Jurkat, Clone E6-1 (cell line): Measurements from ENCODE around the gene ELK4.
A peak's percentile ranks its signal among the peaks of the same experiment; 100 is the strongest.
"Not testable (repeated sequence)": the region's sequence is repeated elsewhere in the genome, so short reads cannot be mapped to it uniquely, and the experiment has no call there.

Experiments
- DNase-seq: peaks from one replicate; pipeline ENCODE4 v3.0.0-alpha.2; 2011; ENCODE audit warnings: low read depth, low spot score
- H3K4me3 ChIP-seq: 2 replicates; pipeline ENCODE4 v1.5.1; 2011; ENCODE audit warnings: mild to moderate bottlenecking, low read length, control low read depth, moderate library complexity

The ELK4 gene

DNA sequence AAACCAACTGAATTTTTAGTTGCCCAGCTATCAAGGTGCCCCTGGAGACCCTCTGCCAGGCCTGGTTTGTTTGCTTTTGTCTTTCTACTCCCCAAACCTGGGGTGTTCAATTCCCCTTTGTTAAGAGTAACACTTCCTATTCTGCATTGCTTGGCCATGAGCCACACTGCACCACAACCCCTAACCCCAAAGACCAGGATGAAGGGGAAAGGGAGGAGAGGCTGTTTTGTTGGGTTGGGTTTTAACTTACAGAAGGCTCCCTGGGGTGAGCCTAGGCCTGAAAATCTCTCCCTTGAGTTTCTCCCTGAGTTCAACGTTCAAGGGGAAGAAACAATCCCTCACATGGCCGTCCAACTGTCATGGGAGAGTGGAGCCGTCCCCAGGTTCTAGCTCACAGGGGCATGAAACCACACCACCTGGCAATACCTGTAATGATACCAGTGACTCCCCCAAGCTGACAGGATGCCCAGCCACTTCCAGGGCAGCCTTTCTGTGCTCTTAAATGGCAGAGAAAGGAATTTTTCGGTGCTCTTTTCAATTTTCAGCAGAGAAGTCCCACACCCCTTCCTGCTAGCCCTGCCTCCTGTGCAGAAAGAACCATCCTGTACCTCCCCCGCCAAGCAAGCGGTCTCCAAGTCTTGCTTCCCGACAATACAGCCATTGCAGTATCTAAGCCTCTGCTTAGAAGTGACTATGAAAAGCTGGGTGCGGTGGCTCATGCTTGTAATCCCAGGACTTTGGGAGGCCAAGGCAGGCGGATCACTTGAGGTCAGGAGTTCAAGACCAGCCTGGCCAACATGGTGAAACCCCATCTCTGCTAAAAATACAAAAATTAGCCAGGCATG is 33.6 kb upstream of the ELK4 start:
- H3K4me3 ChIP-seq, result no peak overlapping the region
- DNase-seq, result peak; percentile 43

DNA sequence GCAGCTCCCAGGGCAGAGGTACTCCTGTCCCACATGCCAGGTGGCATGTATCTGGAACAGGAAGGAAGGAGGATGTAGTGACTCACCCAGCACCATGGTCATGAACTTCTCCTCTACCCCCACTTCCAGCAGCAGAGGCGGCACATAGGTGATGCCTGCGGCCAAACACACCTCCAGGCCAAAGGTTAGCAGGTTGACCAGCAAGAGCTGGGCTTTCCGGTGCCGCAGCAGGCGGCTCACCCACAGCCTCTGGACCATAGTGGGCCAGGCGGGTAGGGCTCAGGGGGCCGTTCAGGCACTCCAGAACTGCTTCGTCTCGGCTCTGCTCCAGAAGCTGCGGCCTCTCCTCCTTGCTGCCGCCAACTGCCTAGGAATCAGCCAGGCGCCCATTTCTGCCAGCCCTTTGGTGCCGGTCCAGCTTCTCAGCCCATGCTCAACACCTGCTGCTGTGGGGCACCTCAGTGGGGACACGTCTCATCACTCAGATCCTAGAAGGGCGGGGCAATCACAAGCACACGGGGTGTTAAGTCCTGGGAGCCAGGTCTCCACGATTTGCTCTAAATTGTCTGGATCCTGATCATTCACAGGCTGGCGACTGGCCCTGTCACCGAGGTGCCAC is 32.7 kb upstream of the ELK4 start:
- H3K4me3 ChIP-seq, result no peak overlapping the region
- DNase-seq, result no peak

DNA sequence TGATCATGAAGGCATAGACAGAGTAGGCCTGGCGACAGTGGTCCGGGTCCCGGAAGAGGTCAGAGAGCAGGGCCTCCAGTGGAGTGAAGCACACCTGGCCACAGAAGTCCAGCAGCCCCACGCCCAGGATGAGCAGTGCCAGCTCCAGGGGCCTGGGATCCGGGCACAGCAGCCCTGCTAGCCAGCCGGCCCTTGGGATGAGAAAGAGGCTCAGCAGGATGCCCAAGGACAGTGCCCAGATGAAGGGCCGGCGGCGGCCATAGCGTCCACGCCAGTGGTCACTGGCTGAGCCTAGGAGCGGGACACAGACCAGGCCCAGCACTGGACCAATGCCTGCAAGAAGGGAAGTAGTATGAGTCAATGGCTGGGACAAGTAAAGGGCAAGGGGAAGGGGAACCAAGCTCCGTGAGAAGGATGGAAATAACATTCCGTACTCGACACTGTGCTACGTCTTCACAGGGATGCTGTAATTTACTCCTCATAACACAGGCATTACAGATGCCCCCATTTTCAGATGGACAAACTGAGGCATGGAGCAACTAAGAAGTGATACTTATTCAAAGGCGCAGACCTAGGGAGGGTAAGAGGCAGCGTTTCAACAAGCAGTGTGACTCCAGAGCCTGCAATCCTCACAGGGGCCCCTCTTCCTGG is 31.6 kb upstream of the ELK4 start:
- H3K4me3 ChIP-seq, result no peak overlapping the region
- no peak for DNase-seq

DNA sequence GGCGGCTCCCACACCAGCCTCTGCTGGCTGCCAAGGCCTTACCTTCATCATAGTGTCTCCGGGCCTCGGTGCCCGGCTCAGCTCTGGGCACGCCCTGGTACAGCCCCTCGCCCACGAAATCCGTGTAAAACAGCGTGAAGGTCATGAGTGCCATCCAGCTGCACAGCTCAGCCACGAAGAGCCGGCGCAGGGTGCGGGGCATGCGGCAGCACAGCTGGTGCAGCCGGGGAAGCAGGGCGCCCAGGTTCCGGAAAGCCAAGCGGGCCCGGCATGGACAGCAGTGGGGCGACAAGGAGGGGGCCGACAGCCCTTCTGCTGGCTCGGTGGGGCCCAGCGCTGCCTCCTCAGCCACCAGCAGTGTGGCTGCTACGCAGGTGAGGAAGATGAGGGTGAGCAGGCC is 31.0 kb upstream of the ELK4 start:
- no peak for DNase-seq
- no peak overlapping the region for H3K4me3 ChIP-seq

DNA sequence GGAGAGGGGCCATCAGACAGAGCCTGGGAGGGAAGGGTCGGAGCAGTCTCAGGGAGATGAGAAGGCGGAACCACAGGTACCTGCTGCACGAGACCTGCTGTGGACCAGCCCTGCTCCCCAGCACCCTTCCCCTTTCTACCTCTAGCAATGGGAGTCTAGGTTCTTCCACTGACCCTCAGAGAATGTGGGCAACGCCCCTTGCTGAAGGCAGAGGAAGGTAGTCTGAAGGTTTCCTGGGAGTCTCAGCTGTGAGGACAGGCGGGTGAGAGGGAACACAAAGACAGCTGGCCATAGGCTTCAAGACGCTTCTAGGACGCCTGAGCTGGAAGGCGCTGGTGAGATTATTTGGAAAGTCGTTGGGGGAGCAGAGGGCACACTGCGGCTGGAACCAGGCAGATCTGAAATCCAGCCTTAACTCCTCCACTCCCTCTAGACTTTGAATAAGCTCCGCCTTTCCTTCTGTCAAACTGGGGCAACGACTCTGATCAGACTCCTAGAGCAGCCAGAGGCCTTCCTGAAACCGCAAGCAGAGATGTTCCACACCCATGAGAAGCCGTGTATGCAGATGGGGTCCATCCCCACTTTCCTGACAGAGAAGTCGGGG is 30.4 kb upstream of the ELK4 start:
- H3K4me3 ChIP-seq, result no peak overlapping the region
- no peak for DNase-seq

DNA sequence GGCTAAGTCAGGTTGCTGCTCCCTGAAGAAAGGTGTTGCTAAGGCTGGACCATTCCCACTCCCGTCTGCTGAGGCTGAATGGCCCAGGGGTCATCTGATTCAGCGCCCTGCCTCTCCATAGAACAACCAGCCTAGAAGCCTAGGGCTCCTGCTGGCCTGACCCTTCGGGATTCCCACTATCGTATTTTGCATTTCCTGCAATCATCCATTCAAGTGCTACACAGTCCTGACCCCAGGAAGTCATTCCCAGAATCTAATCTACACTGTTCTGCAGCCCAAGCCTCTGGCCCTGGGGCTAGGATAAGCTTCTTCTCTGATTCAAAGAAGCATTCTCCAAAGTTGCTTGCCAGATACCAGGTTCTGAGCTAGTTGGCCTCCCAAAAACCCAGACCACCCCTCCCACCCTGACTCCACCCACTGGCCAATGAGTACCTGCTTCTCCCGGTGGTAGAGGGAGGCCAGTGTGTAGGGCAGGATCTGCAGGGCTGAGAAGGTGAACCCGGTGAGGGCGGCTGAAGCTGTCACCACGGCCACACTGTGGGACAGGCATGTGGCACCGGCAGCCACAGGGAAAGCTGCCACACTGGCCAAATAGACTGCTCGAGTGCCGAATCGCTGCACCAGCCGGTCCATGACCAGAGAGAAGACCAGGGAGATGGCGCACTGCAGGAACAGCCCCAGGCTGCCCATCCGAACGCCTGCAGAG is 29.8 kb upstream of the ELK4 start:
- DNase-seq, result no peak
- H3K4me3 ChIP-seq, result no peak overlapping the region

DNA sequence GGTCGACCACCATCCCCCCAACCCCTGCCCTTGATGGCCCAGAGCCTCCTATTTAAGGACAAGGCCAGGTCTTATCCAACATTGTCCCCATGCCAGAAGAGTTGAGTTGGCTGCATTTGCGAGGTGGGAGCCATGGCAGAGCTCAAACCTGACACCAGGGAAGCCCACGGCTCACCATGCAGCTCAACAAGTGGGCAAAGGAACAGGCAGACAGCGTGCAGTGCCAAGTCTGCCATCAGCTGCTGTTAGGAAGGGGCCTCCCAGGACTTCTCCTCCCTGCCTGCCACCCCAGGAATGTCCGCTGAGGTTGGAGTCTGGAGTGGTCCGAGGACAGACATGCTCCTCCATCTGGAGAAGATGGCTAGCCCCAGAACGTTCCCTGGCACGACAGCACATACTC is 28.6 kb upstream of the ELK4 start:
- DNase-seq, result no peak

DNA sequence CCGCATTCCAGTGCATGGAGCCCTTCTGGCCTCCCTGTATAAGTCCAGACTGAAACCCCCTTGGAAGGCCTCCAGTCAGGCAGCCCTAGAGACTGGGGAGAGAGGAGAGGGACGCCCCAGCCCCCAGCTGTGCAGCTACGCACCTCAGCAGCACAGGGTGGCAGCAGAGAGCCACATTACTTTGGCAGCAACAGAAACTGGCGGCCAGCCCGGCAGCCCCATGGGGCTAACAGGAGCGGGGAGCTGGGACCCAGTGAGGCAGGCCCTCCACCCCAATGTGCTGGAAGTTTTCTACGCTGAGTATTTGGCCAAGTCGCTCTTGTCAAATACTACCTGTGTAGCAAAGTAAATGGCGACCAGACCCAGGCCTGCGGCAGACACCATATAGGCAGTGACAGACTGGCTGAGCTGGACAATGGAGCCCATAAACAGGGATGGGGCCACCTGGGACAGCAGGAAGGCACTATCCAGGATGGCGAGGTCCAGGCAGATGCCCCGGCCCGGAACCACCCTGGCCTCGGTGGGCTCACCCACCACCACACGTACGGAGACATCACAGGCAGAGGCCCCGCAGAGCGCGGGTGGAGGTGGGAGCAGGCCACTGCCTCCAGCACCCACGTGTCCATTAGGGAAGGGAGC is 27.3 kb upstream of the ELK4 start:
- DNase-seq, result peak; percentile 32
- H3K4me3 ChIP-seq, result no peak overlapping the region

More for the DNA sequence above, 28.6 kb upstream of the ELK4 start:
- H3K4me3 ChIP-seq, result no peak overlapping the region

DNA sequence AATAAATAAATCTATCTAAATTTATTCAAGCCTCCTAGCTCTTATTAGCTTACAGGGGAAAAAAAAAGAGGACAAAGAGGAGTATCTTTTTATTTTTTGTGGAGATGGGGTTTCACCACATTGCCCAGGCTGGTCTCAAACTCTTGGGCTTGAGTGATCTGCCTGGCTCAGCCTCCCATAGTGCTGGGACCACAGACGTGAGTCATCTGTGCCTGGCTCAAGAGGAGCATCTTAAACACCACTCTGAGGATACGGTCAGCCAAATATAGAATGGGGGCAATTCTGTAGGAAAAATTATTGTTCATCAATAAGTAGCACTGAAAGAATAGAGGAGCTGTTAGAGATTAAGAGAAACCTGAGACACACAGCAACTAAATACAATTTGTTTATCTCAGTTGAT is 24.4 kb upstream of the ELK4 start:
- no peak for DNase-seq
- no peak overlapping the region for H3K4me3 ChIP-seq

DNA sequence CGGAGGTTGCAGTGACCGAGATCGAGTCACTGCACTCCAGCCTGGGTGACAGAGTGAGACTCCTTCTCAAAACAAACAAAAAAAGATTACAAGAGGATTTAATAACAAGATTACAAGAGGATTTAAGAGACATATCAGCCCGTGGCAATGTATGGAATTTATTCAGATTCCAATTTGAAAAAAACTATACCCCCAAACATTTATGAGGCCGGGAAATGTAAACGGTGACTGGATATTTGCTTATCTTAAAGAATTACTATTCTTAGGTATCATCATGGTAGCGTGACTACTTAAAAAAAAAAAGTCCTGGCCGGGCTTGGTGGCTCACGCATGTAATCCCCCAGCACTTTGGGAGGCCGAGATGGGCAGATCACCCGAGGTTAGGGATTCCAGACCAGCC is 21.2 kb upstream of the ELK4 start:
- H3K4me3 ChIP-seq, result no peak overlapping the region

DNA sequence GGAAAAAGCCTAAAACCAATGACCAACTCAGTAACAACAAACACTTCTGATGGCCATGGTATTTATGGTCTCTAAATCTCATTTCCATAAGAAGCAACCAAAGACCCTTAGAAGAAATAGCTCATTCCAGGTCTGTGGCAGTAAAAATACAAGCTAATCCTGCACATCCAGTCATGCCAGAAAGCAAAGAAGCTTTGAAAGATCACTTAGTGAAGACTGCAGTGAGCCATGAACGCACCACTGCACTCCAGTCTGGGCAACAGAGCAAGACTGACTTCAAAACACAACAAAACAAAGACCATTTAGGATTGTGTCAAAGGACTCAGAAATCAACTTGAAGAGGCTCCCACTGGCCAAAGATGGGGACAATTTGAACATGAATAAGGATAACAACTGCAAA is 18.4 kb upstream of the ELK4 start:
- no peak for DNase-seq
- H3K4me3 ChIP-seq, result no peak overlapping the region

More for the DNA sequence above, 21.2 kb upstream of the ELK4 start:
- DNase-seq, result no peak

DNA sequence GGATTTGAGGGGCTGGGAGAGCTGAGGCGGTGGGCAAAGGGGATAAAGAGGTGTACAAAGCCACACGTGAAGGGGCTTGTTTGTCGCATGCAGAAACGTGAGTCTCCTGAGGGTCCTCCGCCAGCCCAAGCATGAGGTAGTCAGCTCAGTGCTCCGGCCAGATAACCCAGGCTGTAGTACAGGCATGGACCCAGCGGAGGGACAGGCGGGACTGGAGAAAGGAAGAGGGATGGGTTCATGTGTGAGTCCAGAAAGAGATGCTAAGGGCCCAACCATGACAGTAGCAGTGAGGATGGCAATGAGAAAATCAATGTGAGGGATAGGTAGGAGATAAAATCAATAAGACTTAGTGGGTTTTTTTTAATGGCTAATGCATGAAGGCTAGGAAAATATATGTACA is 13.7 kb upstream of the ELK4 start:
- no peak for DNase-seq
- H3K4me3 ChIP-seq, result no peak overlapping the region

DNA sequence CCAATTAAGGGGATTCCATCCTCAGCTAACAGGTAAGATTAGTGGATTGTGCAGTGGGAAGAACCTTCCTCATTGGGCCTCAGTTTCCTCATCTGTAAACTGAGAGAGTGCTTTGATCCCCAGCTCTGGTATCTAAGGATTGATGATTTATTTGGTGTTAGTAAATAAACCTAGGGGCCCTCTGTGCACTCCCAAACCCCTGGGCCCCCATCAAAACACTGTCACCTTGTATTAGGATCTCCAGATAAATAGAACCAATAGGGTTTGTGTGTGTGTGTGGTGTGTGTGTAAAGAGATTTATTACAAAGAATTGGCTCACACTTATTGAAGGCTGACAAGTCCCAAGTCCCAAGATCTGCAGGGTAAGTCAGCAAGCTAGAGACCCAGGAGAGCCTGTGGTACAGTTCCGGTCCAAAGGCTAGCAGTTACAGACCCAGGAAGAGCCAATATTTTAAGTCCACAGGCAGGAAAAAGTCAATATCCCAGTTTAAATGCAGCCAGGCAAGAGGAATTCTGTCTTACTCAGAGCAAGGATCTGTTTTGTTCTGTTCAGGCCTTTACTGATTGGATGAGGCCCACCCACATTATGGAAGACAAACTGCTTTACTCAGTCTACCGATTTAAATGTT is 11.0 kb upstream of the ELK4 start:
- no peak for DNase-seq
- H3K4me3 ChIP-seq, result no peak overlapping the region

DNA sequence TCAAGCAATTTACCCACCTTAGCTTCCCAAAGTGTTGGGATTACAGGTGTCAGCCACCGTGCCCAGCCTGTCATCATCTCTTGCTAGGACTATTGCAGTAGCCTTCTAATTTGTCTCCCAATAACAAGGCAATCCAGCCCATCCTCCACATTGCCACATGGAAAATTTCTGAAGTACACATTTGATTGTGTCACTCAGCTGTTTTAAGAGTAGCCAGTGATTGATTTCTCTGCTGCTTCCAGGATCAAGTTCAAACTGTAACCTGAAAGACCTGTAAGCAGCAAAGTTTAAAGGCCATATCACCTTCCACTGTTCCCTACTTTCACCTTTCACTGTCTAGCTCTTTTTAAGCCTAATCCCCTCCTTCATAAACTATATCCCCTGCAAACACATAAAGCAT is 7.8 kb upstream of the ELK4 start:
- H3K4me3 ChIP-seq, result no peak overlapping the region
- no peak for DNase-seq

DNA sequence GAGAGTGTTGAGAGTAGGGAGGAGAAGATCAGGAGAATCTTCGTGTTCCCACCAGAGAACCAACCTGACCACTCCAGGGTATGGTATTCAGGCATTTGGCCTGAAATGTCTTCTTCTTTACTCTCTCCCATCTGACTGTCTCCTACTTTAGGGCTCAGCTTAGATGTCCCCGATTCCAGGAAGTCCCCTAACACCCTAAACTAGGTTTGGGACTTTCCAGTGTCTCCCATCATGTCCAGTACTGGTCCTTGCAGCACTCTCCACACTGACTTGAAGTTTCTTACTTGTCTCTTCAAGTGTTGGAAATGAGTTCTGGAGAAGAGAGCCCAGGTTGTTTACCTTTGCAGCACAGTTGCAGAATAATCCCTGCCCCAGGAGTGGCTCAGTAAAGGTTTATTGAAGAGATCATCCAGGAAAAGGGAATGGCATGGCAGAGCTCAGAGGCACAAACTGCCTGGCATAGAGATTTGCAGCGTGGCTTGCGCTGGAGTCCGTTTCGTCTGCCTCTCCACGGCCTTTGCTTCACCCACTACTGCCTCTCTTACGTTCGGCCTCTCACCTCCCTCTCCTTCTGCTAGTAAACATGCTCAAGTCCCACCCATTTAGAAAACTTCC is 6.2 kb upstream of the ELK4 start:
- no peak overlapping the region for H3K4me3 ChIP-seq
- no peak for DNase-seq

DNA sequence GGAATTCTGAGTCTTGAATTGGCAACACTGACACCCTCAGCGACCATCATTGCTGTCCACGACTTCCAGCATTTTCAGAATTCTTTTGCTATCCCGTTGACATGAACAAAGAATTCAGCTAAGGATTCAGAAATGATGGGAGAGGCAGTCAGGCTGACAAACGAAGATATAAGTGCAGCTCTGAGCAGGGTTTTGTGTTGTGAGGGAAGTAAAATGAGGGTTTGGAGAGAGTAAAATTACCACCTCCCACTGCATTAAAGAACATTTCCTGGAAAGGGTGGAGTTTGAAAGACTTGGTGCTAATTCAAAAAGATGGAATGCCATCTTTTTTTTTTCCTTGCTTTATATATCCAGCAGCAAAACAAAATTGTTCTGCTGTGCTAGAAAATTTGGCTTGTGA is 4.9 kb upstream of the ELK4 start:
- H3K4me3 ChIP-seq, result no peak overlapping the region
- no peak for DNase-seq

DNA sequence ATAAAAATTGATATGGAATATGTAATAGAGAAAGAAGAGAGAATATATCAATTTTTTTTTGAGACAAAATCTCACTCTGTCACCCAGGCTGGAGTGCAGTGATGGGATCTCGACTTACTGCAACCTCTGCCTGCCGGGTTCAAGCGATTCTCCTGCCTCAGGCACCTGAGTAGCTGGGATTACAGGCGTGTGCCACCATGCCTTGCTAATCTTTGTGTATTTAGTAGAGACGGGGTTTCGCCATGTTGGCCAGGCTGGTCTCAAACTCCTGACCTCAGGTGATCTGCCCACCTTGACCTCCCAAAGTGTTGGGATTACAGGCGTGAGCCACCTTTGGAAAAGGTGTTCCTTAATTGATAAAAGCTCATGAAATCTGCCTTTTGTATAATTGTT is 4.3 kb upstream of the ELK4 start:
- H3K4me3 ChIP-seq, DNase-seq: not testable (repeated sequence)

DNA sequence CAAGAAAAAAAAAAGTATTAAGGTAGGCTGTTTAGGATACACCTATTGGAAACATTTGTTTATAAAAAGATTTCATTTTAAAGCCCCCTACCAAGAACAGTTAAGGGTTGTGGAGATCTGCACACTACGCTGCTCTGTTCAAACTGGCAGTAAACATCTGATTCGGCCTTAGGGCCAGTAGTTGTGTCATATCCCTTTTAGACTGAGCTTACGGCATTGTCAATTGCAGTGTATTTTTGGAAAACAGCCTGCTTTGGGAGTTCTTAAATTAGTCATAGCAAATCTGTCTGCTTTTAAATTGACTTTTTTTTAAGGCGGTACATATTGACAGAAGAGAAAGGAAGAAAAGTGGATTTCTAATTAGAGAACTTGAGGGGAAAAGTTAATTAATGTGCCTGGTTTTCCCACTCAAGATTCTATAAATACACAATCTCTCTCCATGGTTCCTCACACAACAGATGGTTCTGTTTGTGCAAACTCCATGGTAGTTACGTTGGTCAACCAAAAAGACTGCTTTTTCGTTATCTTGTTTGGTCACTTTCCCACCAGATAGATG is 1.7 kb upstream of the ELK4 start:
- DNase-seq, result no peak
- H3K4me3 ChIP-seq, result no peak overlapping the region
